GM19455 (cell line): ENCODE data around the gene HIRA.
A peak's percentile ranks its signal among the peaks of the same experiment; 100 is the strongest.

Experiments used
- ATAC-seq: cut with Tn5 transposase; IDR thresholded peaks from one replicate; pipeline ENCODE4 v1.9.1; 2021; ENCODE audit not compliant: unreplicated experiment

HIRA gene

GRCh38 chr22:19431649-19432132 is at the start of gene HIRA:
HIRA (minus strand) TSS chr22:19431733; CDS start chr22:19431476, 257 bp downstream.
- peak; percentile 47 for ATAC-seq

- no peak for ATAC-seq
Observed at GRCh38 chr22:19480789-19481188, 49.3 kb upstream of the HIRA start.

- ATAC-seq = no peak
Observed at GRCh38 chr22:19480173-19480568, 48.6 kb upstream of the HIRA start.

GRCh38 chr22:19479355-19480172 is 48.0 kb upstream of the HIRA start, which contains the start of gene CDC45:
CDC45 (plus strand) TSS chr22:19479920; CDS start chr22:19479969, 49 bp downstream.
- peak; percentile 86 for ATAC-seq

GRCh38 chr22:19478901-19479354 is 47.4 kb upstream of the HIRA start, which contains the start of gene UFD1:
UFD1 (minus strand) TSS chr22:19479193; CDS start chr22:19479085, 108 bp downstream.
- peak; percentile 52 for ATAC-seq

GRCh38 chr22:19478045-19478900 is 46.7 kb upstream of the HIRA start:
- no peak for ATAC-seq

- ATAC-seq = no peak
Observed at GRCh38 chr22:19477321-19478044, 46.0 kb upstream of the HIRA start.

GRCh38 chr22:19476023-19476422 is 44.5 kb upstream of the HIRA start:
- no peak for ATAC-seq

- no peak for ATAC-seq
Observed at GRCh38 chr22:19473578-19473977, 42.0 kb upstream of the HIRA start.

- no peak for ATAC-seq
Observed at GRCh38 chr22:19472233-19472632, 40.7 kb upstream of the HIRA start.

- ATAC-seq = no peak
Observed at GRCh38 chr22:19471572-19471971, 40.0 kb upstream of the HIRA start.

GRCh38 chr22:19470010-19470409 is 38.5 kb upstream of the HIRA start:
- no peak for ATAC-seq

- no peak for ATAC-seq
Observed at GRCh38 chr22:19469421-19469820, 37.9 kb upstream of the HIRA start.

- ATAC-seq = no peak
Observed at GRCh38 chr22:19467912-19468311, 36.4 kb upstream of the HIRA start.

GRCh38 chr22:19466848-19467752 is 35.6 kb upstream of the HIRA start:
- ATAC-seq = no peak

- no peak for ATAC-seq
Observed at GRCh38 chr22:19466126-19466716, 34.7 kb upstream of the HIRA start.

GRCh38 chr22:19464975-19465374 is 33.4 kb upstream of the HIRA start:
- ATAC-seq = no peak

- ATAC-seq = no peak
Observed at GRCh38 chr22:19464546-19464945, 33.0 kb upstream of the HIRA start.
